Putamen (tissue), 1 donor: Measurements from ENCODE around the gene DEF6.

ENCODE experiments used
- DNase-seq: peaks from one replicate; pipeline ENCODE4 v3.0.0-alpha.2; 2016; ENCODE audit warnings: low spot score

The DEF6 gene

GRCh38 chr6:35343835-35344550, 46.4 kb downstream of the DEF6 start:
- no peak for DNase-seq

DNA sequence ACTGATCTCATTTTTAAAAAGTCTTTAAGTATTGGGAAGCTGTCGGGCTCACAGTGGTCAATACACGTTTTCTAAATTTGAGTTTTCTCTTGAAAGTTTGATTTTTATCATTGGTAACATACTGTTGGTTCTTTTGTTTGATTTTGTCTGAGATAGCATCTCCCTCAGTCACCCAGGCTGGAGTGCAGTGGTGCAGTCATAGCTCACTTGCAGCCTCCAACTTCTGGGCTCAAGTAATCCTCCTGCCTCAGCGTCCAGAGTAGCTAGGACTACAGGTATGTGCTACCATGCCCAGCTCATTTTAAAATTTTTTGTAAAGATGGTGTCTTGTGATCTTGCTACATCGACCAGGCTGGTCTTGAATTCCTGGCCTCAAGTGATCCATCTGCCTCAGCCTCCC, 53.8 kb downstream of the DEF6 start:
- no peak for DNase-seq

DNA sequence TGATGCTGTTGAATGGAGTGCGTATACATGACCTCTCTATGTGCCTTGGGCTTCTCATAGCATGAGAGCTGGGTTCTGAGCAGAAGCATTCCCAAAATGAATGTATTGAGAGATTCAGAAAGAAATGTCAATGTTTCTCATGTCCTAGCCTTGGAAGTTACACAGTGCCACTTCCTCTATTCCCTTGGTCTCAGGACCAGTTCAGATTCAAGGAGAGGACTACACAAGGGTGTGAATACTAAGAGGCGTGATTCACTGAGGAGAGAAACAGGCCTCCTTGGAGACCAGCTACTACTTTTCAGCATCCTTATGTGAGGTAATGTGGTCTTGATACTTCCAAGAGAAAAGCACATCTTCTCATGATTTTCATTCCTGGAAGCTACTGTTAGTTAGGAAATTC, 55.1 kb downstream of the DEF6 start:
- DNase-seq, result no peak

- DNase-seq, result no peak
These were observed 56.9 kb downstream of the DEF6 start for GRCh38 chr6:35354361-35355135.

DNA sequence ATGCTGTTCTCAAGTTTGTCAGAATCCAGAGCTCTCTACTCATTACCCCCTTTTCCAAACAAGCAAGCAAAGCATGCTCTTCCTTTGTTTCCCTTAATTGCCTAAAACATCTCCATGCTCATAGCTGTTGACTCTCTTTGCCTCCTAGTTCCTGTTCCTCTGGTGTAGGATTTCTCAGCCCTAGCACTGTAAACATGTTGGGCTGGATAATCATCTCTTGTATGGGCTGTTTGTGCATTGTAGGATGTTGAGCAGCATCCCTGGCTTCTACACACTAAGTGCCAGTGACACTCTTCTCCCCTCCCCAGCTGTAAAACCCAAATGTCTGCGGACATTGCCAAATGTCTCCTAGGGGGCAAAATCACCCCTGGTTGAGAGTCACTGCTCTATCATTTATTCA, 58.8 kb downstream of the DEF6 start:
- no peak for DNase-seq

DNA sequence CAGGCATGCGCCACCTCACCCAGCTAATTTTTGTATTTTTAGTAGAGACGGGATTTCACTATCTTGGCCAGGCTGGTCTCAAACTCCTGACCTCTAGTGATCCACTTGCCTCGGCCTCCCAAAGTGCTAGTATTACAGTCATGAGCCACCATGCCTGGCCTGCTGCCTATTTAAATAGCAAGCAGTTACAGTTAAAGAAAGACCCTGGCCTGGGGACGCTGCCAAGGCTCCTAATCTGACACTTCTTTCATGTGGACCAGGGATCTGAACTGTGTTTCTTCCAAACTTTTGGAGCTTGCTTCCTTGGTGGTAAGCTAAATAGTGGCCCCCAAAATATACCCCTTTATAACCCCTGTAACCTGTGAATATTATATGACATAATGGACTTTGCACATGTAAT, 60.1 kb downstream of the DEF6 start:
- no peak for DNase-seq

- no peak for DNase-seq
These were observed 60.5 kb downstream of the DEF6 start for GRCh38 chr6:35358086-35358485.

DNA sequence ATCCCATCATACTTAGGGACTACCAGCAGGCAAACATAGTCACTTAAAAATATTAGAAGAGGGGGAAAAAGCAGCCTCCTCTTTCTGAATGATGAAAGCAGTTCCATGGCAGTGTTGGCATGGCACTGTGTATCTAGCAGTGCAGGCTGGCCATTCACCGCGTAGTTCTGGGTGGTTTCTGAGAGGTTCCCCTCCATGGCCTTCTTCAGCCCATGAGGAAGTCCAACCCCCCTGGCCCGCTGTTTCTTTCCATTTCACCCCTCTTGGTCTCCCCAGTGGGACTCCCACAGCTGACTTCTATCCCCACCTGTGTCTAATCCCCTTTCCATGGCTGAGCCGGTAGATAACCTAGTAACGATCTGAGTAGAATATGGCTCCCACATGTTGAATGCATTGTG, 61.7 kb downstream of the DEF6 start:
- no peak for DNase-seq

- DNase-seq, result peak; percentile 74
These were observed 62.2 kb downstream of the DEF6 start for GRCh38 chr6:35359744-35360348.

DNA sequence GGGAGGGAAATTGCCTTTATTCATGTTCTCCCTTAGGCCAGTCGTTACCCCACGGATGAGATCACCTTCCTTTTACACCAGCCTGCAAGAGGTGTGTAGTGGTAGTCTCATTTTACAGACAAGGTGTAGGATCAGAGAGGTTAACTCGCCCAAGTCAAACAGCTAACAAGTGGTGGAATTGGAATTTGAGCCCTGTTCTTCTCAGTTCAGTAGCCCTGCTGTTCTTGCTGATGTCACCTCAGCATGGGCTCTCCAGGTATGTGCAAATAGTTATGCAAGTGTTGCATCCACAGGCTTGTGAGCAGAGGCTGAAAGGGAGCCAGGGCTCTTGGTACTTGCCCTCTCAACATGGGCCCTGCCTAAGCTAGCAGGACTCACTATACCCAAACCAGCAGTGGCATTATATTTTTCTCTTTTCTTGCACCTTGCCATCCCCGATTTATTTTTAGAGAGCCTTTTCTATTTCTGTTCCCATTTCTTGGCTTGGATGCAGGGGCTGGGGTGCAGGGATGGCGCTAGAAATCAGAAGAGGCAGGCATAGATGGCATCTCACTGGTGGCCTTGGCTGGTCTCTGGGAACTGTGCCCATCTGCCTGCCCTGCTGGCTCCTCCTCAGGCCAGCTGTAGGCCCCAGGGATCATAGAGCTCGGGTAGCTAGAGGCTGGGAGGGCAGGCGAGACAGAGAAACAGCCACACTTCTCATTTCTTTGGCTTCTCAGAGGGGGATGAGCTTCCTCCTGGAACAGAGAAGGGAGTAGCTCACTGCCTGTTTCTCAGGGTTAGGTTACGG, 62.9 kb downstream of the DEF6 start:
- DNase-seq, result peak; percentile 85

DNA sequence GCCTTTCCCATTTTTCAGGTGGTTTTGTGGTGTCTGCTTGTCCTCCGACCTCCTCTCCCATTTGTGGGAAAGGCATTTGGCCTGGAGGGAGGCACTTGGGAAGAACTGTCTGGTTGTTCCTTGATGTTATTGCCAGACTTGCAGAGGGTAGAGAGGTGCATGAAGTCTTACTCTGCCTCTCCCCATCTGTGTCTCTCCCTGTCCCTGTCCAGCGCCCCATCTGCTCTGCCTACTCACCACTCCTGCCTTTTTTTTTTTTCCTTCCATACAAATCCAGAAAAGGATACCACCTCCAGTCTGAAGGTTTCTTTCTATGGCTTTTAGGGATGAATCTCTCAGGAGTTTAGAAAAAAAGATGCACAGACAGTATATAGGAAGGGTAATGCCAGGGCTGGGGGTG, 64.6 kb downstream of the DEF6 start:
- no peak for DNase-seq

GRCh38 chr6:35363293-35363750, 65.7 kb downstream of the DEF6 start:
- no peak for DNase-seq

DNA sequence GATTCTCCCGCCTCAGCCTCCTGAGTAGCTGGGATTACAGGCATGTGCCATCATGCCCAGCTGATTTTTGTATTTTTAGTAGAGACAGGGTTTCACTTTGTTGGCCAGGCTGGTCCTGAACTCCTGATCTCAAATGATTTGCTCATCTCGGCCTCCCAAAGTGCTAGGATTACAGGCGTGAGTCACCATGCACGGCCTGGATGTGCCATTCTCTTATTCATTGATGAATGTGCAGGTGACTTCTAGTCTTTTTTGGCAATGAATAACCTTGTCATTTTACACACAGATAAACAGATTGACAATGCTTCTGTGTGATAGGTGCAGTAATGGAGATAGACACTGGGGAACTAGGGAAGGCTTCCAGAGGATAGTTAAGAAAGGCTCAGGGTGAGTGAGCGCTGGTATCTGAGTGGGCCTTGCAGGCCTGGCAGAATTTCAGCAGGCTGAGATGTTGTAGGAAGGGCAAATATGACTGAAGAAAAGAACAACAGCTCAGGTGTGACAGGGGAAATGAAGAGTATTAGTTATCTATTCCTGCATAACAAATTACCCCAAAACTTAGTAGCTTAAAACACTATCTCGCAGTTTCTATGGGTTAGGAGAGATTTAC, 68.1 kb downstream of the DEF6 start:
- no peak for DNase-seq

DNA sequence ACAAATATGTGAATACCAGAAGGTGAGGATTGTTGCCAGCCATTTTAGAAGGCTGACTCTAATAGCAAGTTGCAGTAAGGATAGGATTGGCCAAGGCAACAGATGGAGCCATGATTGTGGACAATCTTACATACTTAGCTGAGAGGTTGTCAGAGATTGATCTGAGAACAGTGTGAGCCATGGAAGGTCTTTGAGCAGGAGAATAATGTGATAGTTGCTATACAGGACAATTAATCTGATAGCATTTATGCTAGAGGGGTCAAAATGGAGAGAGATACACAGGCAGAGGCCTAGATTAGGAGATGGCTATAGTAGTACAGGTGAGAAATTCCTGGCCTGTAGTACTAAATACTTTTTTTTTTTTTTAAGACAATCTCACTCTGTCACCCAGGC, 68.6 kb downstream of the DEF6 start:
- DNase-seq, result no peak

- no peak for DNase-seq
These were observed 70.0 kb downstream of the DEF6 start for GRCh38 chr6:35367646-35368037.

DNA sequence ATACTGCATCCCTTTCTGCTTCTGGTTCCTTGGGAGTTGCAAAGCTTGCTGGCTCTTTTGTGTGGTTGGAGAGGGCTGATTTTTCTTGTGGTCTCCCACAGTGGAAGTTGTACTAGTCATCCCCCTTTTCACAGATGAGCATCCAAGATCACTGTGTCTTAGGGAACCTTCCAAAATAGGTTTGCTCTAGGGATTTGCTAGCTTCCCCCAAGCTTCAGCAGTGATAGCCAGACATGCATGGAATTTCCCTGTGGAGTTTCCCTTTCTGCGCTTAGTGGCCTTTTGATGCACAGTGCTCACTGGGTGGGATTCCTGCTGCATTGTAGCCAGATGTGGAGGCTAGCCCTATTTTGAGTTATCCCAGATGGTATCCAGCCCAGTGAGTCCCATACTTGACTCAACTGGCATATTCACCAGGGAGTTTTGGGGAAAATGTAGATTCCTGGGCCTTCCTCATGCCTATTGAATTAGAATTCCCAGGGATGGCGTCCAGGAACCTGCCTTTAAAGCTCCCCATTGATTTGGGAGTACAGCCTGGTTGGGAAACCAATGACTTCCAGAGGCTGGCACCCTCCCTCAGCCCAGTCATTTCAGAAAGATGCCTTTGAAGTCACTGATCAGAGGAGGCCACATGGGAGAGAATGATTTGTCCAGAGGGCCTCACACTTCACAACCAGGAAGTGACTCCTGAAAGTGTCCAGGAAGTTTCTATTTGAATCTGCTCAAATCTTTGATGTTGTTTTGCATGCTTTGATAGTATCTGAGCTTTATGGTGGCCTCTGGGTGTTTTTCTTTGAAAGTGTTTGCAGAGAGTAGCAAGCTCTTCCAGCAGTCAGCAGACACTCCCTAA, 70.6 kb downstream of the DEF6 start:
- DNase-seq, result no peak

GRCh38 chr6:35370124-35370741, 72.6 kb downstream of the DEF6 start:
- peak; percentile 56 for DNase-seq

DNA sequence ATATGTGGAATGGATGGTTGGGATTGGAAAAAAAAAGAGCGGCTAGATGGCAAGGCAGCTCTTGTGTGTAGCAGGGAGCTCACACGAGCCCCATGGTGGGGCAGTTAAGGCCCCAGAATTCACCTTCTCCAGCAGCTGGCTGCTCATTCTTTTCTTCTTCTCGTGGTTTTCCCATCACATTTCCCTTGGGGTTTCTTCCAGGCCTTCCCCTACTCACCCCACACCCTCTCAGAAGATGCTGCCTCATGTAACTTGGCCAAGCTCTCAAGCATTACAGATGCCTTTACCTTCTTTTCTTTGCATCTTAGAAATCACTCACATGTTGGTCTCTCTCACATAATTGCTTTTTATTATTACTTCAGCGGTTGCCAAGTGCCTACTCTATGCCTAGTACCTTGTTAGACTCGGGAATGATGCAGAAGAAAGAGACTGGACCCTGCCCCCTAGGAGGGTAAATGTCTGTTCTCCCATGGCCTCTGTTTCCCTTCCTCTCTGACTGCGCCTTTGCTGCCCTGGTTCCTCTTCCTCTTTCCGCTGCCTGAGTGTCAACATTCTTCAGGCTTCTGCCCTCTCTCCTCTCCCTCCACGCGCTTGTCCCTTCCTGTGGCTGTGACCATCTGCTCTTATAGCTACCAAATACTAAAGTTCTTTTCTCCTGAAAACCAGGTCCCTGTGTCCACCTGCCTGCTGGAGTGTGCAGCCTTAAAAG, 73.3 kb downstream of the DEF6 start:
- no peak for DNase-seq
